ENCODE data around the gene LRRC18. TPM values are rescaled to one million over a fixed set of nuclear protein-coding genes. Genes with fewer than 3 reads are reported as not detected.

Gene LRRC18
- total RNA-seq, 1 donor from 2014 or later = not detected

GRCh38 chr10:48926764-48927540, 12.7 kb downstream of the LRRC18 start:
- Mint-ChIP-seq H3K36me3 (ENCODE audit: low read depth) (no peaks in the 10 kb centered on the region), H3K27ac (ENCODE audit: unreplicated experiment) (no peak overlapping the region), H3K4me1 (ENCODE audit: low read depth) (no peaks in the 10 kb centered on the region), H3K9me3 (ENCODE audit: low read depth) (no peaks in the 10 kb centered on the region), H3K27me3 (ENCODE audit: low read depth) (peaks cover 7% of the 10 kb centered on the region), H3K4me3 (ENCODE audit: unreplicated experiment) (no peak overlapping the region)
- no peak for TF ChIP-seq CTCF (IDR thresholded peaks at IDR 0.05)
- DNase-seq (ENCODE audit: low spot score) = no peak

GRCh38 chr10:48926255-48926654, 13.4 kb downstream of the LRRC18 start:
- Mint-ChIP-seq H3K36me3 (ENCODE audit: low read depth) (no peaks in the 10 kb centered on the region), H3K9me3 (ENCODE audit: low read depth) (no peaks in the 10 kb centered on the region), H3K4me3 (ENCODE audit: unreplicated experiment) (no peak overlapping the region), H3K4me1 (ENCODE audit: low read depth) (no peaks in the 10 kb centered on the region), H3K27ac (ENCODE audit: unreplicated experiment) (no peak overlapping the region), H3K27me3 (ENCODE audit: low read depth) (peaks cover 7% of the 10 kb centered on the region)
- no peak for DNase-seq (ENCODE audit: low spot score)
- TF ChIP-seq CTCF (IDR thresholded peaks at IDR 0.05) = no peak

- no peaks in the 10 kb centered on the region for H3K9me3 Mint-ChIP-seq (ENCODE audit: low read depth)
- H3K4me1 Mint-ChIP-seq (ENCODE audit: low read depth) = no peaks in the 10 kb centered on the region
- TF ChIP-seq CTCF (IDR thresholded peaks at IDR 0.05) = no peak
- H3K27ac Mint-ChIP-seq (ENCODE audit: unreplicated experiment) = no peak overlapping the region
- DNase-seq (ENCODE audit: low spot score) = no peak
- peaks cover 6% of the 10 kb centered on the region for H3K27me3 Mint-ChIP-seq (ENCODE audit: low read depth)
- no peaks in the 10 kb centered on the region for H3K36me3 Mint-ChIP-seq (ENCODE audit: low read depth)
- no peak overlapping the region for H3K4me3 Mint-ChIP-seq (ENCODE audit: unreplicated experiment)
Measured at GRCh38 chr10:48924988-48925387, 14.7 kb downstream of the LRRC18 start.

GRCh38 chr10:48923748-48924147, 15.9 kb downstream of the LRRC18 start:
- no peak overlapping the region for H3K27ac Mint-ChIP-seq (ENCODE audit: unreplicated experiment)
- peaks cover 14% of the 10 kb centered on the region for H3K27me3 Mint-ChIP-seq (ENCODE audit: low read depth)
- no peak overlapping the region for H3K4me3 Mint-ChIP-seq (ENCODE audit: unreplicated experiment)
- H3K9me3 Mint-ChIP-seq (ENCODE audit: low read depth) = peaks cover 3% of the 10 kb centered on the region
- DNase-seq (ENCODE audit: low spot score) = no peak
- no peak for TF ChIP-seq CTCF (IDR thresholded peaks at IDR 0.05)
- H3K36me3 Mint-ChIP-seq (ENCODE audit: low read depth) = no peaks in the 10 kb centered on the region
- H3K4me1 Mint-ChIP-seq (ENCODE audit: low read depth) = no peaks in the 10 kb centered on the region

- Mint-ChIP-seq H3K27me3 (ENCODE audit: low read depth) (peaks cover 29% of the 10 kb centered on the region), H3K4me3 (ENCODE audit: unreplicated experiment) (no peak overlapping the region), H3K27ac (ENCODE audit: unreplicated experiment) (no peak overlapping the region), H3K9me3 (ENCODE audit: low read depth) (no peaks in the 10 kb centered on the region), H3K36me3 (ENCODE audit: low read depth) (no peaks in the 10 kb centered on the region), H3K4me1 (ENCODE audit: low read depth) (no peaks in the 10 kb centered on the region)
- TF ChIP-seq CTCF (IDR thresholded peaks at IDR 0.05) = no peak
- DNase-seq (ENCODE audit: low spot score) = no peak
Measured at GRCh38 chr10:48913674-48914073, 26.0 kb downstream of the LRRC18 start.
